ENCODE results near the gene FFAR4. TPM values are rescaled to one million over a fixed set of nuclear protein-coding genes. Genes with fewer than 3 reads are reported as not detected.

FFAR4 gene
- total and polyA plus RNA-seq, 2 experiments from 2014 or later = 0.06 TPM; not detected in 1

DNA sequence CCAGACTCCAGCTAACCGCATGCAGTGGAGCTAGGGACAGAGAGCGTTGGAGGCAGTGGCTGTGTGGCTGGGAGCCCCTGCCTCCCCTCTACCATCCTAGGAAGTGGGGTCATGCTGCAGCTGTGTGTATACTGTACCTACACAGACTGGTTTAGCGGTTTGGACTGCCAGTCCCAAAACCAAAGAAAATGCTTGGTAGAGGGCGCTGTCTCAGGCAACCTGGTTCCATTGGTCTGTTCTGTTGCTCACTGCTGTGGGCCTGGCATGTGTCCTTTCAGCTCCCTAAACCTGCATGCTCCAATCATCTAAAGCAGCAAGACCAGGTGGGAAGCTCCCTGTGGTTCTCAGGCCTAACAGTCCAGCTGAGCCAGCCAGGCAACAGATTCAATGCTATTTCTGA, 30.1 kb downstream of the FFAR4 start:
- H3K9me2 ChIP-seq (ENCODE audit: insufficient read depth) = no peaks in the 10 kb centered on the region
- peaks cover 3% of the 10 kb centered on the region; the same call in 1 of the 2 replicates for H4K20me1 ChIP-seq (replicated peaks; ENCODE audit: insufficient read depth)
- H3F3A ChIP-seq (replicated peaks; ENCODE audit: low read depth) = no peaks in the 10 kb centered on the region
- H3K4me1 Mint-ChIP-seq = peaks cover 11% of the 10 kb centered on the region
- TF ChIP-seq, protein P1, sequence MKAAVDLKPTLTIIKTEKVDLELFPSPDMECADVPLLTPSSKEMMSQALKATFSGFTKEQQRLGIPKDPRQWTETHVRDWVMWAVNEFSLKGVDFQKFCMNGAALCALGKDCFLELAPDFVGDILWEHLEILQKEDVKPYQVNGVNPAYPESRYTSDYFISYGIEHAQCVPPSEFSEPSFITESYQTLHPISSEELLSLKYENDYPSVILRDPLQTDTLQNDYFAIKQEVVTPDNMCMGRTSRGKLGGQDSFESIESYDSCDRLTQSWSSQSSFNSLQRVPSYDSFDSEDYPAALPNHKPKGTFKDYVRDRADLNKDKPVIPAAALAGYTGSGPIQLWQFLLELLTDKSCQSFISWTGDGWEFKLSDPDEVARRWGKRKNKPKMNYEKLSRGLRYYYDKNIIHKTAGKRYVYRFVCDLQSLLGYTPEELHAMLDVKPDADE (IDR thresholded peaks at IDR 0.05) = no peak
- TF ChIP-seq, protein P2, sequence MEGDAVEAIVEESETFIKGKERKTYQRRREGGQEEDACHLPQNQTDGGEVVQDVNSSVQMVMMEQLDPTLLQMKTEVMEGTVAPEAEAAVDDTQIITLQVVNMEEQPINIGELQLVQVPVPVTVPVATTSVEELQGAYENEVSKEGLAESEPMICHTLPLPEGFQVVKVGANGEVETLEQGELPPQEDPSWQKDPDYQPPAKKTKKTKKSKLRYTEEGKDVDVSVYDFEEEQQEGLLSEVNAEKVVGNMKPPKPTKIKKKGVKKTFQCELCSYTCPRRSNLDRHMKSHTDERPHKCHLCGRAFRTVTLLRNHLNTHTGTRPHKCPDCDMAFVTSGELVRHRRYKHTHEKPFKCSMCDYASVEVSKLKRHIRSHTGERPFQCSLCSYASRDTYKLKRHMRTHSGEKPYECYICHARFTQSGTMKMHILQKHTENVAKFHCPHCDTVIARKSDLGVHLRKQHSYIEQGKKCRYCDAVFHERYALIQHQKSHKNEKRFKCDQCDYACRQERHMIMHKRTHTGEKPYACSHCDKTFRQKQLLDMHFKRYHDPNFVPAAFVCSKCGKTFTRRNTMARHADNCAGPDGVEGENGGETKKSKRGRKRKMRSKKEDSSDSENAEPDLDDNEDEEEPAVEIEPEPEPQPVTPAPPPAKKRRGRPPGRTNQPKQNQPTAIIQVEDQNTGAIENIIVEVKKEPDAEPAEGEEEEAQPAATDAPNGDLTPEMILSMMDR (conservative IDR thresholded peaks at IDR 0.05; ENCODE audit: low read depth in 2 of 2) = peak; percentile 57 to 78
- no peak overlapping the region for H3K27ac ChIP-seq (ENCODE audit: low read depth)
- H3K4me1 ChIP-seq (ENCODE audit: insufficient read depth) = peaks cover 9% of the 10 kb centered on the region
- peak; percentile 64 for DNase-seq (ENCODE audit: low spot score)
- peaks cover 37% of the 10 kb centered on the region for H3K27me3 ChIP-seq (ENCODE audit: insufficient read depth)
- peak; percentile 61 for ATAC-seq
- no peak overlapping the region for H3K4me2 ChIP-seq
- H3K36me3 ChIP-seq (ENCODE audit: insufficient read depth) = no peaks in the 10 kb centered on the region
- H3K4me3 Mint-ChIP-seq = no peak overlapping the region
- no peak overlapping the region for H3K4me3 ChIP-seq
- no peaks in the 10 kb centered on the region for H3K79me2 ChIP-seq (replicated peaks; ENCODE audit: insufficient read depth)
- H3K9me3 Mint-ChIP-seq = no peaks in the 10 kb centered on the region
- H3K27me3 Mint-ChIP-seq (ENCODE audit: insufficient read depth, low read depth, poor library complexity) = peaks cover 28% of the 10 kb centered on the region
- no peak overlapping the region for H3K27ac Mint-ChIP-seq
- H3K36me3 Mint-ChIP-seq (ENCODE audit: low read depth) = no peaks in the 10 kb centered on the region
- no peak overlapping the region for H2AFZ ChIP-seq

DNA sequence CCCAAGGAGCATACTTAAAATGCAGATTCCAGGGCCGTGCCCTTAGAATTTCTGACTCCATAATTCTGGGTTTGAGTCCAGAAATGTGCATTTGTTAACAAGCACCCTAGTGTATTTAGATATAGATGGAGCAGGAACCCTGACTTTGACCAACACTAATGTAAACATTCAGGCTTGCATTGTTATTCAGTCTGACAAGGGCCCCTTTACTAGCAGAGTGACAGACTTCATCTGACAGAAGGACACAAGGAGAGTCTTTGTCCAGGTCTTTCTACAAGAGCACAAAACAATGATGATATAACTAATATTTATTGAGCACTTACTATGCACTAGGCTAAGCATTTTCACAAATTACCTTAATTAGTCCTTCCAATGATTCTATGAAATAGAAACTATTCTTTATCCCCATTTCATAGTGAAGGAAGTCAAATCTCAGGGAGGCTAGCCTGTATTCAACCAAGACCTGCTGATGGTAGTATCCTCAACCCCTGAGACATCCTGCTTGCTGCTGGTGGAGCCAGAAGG, 30.7 kb downstream of the FFAR4 start:
- no peak overlapping the region for H3K4me3 ChIP-seq
- Mint-ChIP-seq H3K4me1 (peaks cover 11% of the 10 kb centered on the region), H3K36me3 (ENCODE audit: low read depth) (no peaks in the 10 kb centered on the region), H3K9me3 (no peaks in the 10 kb centered on the region), H3K27me3 (ENCODE audit: insufficient read depth, low read depth, poor library complexity) (peaks cover 34% of the 10 kb centered on the region), H3K4me3 (no peak overlapping the region), H3K27ac (no peak overlapping the region)
- H3K4me2 ChIP-seq = no peak overlapping the region
- no peaks in the 10 kb centered on the region for H3F3A ChIP-seq (replicated peaks; ENCODE audit: low read depth)
- no peaks in the 10 kb centered on the region for H3K79me2 ChIP-seq (replicated peaks; ENCODE audit: insufficient read depth)
- no peak for DNase-seq (ENCODE audit: low spot score)
- H4K20me1 ChIP-seq (replicated peaks; ENCODE audit: insufficient read depth) = peaks cover 3% of the 10 kb centered on the region; the same call in 1 of the 2 replicates
- no peak overlapping the region for H3K27ac ChIP-seq (ENCODE audit: low read depth)
- ATAC-seq = no peak
- no peaks in the 10 kb centered on the region for H3K9me2 ChIP-seq (ENCODE audit: insufficient read depth)
- H3K4me1 ChIP-seq (ENCODE audit: insufficient read depth) = peaks cover 10% of the 10 kb centered on the region
- no peaks in the 10 kb centered on the region for H3K36me3 ChIP-seq (ENCODE audit: insufficient read depth)
- H2AFZ ChIP-seq = no peak overlapping the region
- peaks cover 43% of the 10 kb centered on the region for H3K27me3 ChIP-seq (ENCODE audit: insufficient read depth)
- no peak for TF ChIP-seq NANOG (IDR thresholded peaks at IDR 0.05; ENCODE audit: borderline replicate concordance)
- TF ChIP-seq EZH2 (IDR thresholded peaks at IDR 0.05; ENCODE audit: low read depth, unreplicated experiment) = no peak
- TF ChIP-seq EZH2phosphoT487 (IDR thresholded peaks at IDR 0.05; ENCODE audit: unreplicated experiment) = no peak
- TF ChIP-seq, protein P1 (IDR thresholded peaks at IDR 0.05) = no peak
- TF ChIP-seq JUNB (IDR thresholded peaks at IDR 0.05; ENCODE audit: unreplicated experiment) = no peak
- TF ChIP-seq, protein P3, sequence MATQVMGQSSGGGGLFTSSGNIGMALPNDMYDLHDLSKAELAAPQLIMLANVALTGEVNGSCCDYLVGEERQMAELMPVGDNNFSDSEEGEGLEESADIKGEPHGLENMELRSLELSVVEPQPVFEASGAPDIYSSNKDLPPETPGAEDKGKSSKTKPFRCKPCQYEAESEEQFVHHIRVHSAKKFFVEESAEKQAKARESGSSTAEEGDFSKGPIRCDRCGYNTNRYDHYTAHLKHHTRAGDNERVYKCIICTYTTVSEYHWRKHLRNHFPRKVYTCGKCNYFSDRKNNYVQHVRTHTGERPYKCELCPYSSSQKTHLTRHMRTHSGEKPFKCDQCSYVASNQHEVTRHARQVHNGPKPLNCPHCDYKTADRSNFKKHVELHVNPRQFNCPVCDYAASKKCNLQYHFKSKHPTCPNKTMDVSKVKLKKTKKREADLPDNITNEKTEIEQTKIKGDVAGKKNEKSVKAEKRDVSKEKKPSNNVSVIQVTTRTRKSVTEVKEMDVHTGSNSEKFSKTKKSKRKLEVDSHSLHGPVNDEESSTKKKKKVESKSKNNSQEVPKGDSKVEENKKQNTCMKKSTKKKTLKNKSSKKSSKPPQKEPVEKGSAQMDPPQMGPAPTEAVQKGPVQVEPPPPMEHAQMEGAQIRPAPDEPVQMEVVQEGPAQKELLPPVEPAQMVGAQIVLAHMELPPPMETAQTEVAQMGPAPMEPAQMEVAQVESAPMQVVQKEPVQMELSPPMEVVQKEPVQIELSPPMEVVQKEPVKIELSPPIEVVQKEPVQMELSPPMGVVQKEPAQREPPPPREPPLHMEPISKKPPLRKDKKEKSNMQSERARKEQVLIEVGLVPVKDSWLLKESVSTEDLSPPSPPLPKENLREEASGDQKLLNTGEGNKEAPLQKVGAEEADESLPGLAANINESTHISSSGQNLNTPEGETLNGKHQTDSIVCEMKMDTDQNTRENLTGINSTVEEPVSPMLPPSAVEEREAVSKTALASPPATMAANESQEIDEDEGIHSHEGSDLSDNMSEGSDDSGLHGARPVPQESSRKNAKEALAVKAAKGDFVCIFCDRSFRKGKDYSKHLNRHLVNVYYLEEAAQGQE (IDR thresholded peaks at IDR 0.05; ENCODE audit: unreplicated experiment) = no peak
- TF ChIP-seq STAT1 (IDR thresholded peaks at IDR 0.05; ENCODE audit: unreplicated experiment) = no peak
- no peak for TF ChIP-seq CREB1 (CRISPR knock-in tag; IDR thresholded peaks at IDR 0.05; ENCODE audit: low read depth)
- no peak for TF ChIP-seq POLR2AphosphoS5 (IDR thresholded peaks at IDR 0.05; ENCODE audit: low read depth)
- TF ChIP-seq, protein P2 (conservative IDR thresholded peaks at IDR 0.05; ENCODE audit: low read depth in 2 of 2) = no peak
- no peak for TF ChIP-seq ZNF114 (CRISPR knock-in tag; IDR thresholded peaks at IDR 0.05)
